ENCODE results near the gene C8B. TPM values are rescaled to one million over a fixed set of nuclear protein-coding genes. Genes with fewer than 3 reads are reported as not detected.

C8B gene
- not detected in 2 replicates for total RNA-seq (2014; rRNA removed; shearing (Covaris generic))

- DNase-seq (ENCODE audit: low read depth) = no peak
These were observed at the start of gene C8B for GRCh38 chr1:56965916-56966697. Gene C8B, minus strand, starts transcription at chr1:56966015. Its CDS starts 67 bp downstream, at chr1:56965948.

DNA sequence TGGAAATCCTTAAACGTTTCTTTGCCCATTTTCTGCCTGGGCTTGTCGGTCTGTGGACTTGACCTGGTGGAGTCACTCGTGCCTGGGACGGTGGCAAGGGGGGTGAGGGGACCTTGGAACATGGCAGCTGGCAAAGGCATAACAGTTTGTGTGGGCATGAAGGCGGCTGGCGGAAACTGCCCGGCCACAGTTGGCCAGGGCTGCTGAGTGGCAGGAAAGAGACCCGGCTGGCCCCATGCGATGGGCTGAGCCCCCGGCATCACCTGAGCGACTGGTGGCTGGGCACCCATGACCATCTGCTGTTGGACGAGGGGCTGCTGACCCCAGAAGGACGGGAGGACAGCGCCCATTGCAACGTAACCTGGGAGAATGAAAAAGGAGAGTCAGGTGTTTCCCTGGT, 49.3 kb upstream of the C8B start:
- no peak for DNase-seq (ENCODE audit: low read depth)

DNA sequence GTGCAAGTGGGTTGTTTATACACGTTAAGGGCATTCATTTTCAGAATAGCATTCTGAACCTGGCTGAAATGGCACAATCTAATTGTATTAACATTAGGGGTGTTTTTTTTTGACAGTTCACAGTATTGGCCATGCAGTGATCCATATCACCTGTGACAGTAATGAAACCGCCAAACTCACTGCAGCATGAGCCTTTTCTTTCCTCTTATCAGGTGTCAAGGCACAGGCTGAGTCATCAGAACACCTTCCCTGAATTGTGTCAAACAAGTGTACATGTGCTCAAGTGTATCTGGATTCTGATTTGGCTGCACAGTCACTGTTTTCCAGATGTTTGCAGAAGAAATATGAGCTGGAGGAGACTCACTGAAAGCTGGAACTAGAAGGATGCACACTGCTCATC, 47.7 kb upstream of the C8B start:
- DNase-seq (ENCODE audit: low read depth) = no peak

- DNase-seq (ENCODE audit: low read depth) = no peak
These were observed 46.5 kb upstream of the C8B start for GRCh38 chr1:57012315-57012714.

GRCh38 chr1:57010511-57010910, 44.7 kb upstream of the C8B start:
- DNase-seq (ENCODE audit: low read depth) = no peak

DNA sequence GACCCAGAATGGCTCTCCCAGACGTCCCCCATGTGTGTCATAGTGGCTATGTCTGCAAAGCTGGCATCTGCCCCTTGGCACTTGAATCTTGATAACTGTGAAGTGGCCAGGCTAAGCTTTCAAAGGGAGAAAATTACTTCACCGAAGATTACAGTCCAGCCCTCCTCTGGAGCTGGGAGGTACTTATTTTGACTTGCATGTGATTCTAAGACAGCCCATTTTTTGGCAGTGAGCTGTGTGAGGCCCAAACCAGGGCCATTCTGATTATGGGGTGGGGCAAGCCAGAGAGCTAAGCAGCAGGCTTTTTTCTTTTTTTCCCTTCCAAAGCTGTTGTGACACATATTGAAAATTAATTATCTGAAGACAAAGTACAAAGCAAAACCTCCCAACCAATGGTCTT, 42.1 kb upstream of the C8B start:
- DNase-seq (ENCODE audit: low read depth) = no peak

- no peak for DNase-seq (ENCODE audit: low read depth)
These were observed 41.7 kb upstream of the C8B start for GRCh38 chr1:57007472-57007871.

DNA sequence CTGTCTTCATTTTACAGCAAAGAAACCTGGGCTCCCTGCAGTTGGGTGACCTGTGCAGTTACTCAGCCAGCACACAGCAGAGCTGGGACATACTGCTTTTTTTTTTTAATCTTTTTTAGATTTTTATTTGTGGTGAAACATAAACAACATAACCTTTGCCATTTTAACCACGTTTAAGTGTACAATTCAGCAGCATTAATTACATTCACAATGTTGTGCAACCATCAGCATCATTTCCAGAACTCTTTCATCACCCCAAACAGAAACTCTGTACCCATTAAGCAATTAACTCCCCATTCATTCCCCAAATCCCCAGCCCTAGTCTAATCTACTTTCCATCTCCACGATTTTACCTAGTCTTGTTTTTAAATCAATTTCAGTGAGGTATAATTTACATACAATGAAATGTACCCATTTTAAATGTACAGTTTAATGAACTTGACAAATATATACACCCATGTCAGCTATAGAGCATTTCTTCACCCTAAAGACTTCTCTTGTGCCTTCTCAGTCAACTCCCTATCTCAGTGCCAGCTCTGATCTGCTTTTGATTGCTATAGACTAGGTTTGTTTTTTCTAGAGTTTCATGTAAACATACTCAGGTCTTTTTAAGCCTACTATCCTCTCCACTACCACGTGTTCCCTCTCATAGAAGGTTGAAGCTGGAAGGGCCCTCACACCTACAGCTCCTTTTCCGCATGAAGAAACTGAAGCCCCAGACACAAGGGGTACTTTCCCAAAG, 37.8 kb upstream of the C8B start:
- DNase-seq (ENCODE audit: low read depth) = no peak

GRCh38 chr1:56995414-56996100, 29.7 kb upstream of the C8B start:
- DNase-seq (ENCODE audit: low read depth) = no peak

- DNase-seq (ENCODE audit: low read depth) = no peak
These were observed 27.7 kb upstream of the C8B start for GRCh38 chr1:56993475-56993874.

GRCh38 chr1:56992318-56993125, 26.7 kb upstream of the C8B start:
- DNase-seq (ENCODE audit: low read depth) = no peak

GRCh38 chr1:56991576-56991975, 25.8 kb upstream of the C8B start:
- no peak for DNase-seq (ENCODE audit: low read depth)

GRCh38 chr1:56986397-56986796, 20.6 kb upstream of the C8B start:
- DNase-seq (ENCODE audit: low read depth) = no peak

DNA sequence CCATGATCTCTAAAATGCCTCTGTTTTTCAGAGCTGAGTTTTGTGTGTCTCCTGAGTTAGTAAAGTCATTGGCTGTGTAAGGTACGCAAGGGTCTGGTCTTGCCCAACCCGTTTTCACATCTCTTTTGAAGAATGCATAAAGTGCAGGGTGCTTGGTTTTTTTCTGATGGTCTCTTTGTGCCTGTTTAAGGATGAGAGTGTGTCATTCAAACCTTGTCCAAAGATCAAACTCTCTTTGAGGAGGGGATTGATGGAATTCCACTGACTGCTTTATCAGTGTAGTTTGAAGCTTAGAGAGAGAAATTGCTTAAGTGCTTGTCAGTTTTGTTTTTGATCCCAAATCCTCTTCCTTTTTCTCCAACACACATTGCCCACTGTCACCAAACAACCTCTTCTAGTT, 20.0 kb upstream of the C8B start:
- no peak for DNase-seq (ENCODE audit: low read depth)

- DNase-seq (ENCODE audit: low read depth) = no peak
These were observed 17.7 kb upstream of the C8B start for GRCh38 chr1:56983484-56983883.

DNA sequence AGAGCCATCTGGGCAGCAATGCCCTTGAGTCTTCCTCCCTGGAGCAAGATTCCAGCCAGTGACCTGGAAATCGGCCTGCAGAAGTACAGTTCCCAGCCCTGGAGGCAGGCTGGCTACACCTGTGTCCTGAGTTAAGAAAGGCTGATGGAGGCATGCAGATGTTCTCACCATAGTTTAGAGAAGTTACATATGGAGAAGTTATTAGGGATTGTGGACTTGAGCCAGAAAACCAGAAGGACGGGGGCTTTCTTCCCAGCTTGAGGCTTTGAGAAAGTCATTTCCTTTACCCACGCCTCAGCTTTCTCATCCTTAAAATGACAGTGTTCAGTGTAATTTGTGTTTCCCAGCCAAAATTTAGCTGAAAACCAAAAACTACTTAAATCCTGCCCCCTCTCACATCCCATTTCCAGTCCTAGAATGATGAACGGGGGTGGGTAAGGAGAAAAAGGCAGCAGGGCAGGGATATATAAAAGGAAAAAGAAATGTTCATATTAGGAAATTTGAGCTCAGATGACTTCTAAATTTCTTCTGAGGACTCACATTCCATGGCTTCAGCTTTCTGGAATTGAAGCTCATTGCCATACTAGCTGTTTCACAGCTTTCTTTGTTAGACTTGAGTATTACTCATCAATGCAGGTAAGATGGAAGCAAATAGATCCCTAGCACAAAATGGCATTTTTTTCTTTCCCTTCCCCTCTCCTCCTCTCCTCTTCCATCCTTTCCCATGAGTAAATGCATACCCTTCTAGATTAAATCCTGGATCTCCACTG, 14.4 kb upstream of the C8B start:
- DNase-seq (ENCODE audit: low read depth) = no peak

DNA sequence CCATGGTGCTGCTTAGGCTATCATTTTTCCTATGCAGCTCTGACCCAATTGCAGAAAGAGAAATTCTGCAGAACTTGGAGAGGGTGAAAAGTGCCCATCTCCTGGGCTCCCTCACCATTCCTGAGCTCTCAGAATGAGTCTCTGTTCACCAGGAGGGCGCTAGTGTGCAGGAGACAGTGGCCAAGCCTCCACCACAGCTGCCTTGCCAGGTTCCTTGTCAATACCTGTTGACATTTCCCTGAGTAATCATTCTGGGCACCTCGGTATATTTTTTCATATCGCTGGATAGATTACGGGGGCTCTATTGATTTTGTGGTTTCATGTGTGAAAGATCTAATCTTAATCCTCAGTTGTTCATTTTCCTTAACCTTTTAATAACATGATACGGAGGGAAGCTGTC, 13.0 kb upstream of the C8B start:
- no peak for DNase-seq (ENCODE audit: low read depth)

GRCh38 chr1:56977910-56978309, 12.1 kb upstream of the C8B start:
- DNase-seq (ENCODE audit: low read depth) = no peak

DNA sequence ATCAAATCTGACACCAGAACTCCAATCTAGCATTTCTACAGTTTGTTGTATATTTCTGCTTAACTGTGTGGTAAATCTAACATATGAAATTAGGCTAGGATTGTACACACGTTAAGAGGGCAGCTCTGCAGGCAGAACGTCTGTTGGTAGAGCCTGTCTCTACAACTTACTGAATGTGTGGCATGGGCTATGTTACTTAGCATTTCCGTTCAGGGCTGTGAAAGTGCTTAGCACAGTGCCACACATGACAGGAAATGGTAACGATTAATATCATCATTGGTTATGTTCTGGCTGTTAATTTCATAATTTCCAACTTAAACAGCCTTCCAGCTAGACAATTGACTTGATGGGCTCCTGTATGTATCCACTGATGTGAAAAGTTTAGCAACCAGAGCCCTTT, 9.6 kb upstream of the C8B start:
- no peak for DNase-seq (ENCODE audit: low read depth)

DNA sequence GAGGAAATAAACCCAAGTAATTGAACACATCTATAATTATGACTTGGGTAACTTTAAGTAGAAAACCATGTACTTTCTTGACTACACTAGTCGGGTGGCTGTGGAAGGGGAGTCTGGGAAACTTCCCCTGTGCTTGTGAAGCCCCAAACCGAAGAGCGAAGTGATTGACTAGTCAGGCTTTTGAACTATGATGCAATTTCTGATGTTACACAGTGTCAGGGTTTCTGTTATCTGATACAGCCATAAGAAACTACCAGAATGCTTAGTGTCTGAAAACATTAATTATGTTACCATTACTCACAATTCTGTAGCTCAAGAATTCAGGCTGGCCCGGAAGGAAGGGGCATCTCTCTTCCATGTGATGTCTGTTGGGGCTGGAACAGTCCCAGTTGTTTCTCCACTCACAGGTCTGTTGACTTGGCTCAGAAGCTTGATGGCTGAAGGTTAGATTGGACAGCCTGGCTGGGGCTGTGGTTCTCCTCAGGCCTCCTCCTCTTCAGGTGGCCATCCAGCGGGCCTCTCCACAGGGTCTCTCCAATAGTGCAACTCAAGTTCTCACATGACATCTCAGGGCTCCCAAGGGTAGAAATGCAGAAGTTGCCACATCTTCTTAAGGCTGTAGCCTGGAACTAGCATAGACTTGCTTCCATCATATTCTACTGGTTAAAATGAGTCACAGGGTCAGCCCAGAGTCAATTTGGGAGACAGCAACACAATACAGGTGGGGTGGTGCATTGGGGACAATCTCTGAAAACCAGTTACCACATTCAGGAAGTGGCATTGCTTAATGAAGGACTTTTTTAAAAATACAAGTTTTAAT, 8.3 kb upstream of the C8B start:
- DNase-seq (ENCODE audit: low read depth) = no peak
